SK-N-MC (cell line): ENCODE data around the gene SLC35B2.

ENCODE experiments used
- DNase-seq: peaks from one replicate; pipeline ENCODE4 v3.0.0-alpha.2; 2011; ENCODE audit warnings: low read depth, low spot score
- H3K27ac ChIP-seq: fragments of 200-600 bp; sonication (generic); 2 replicates; pipeline ENCODE4 v1.5.1; 2016; ENCODE audit warnings: mixed run types
- H3K36me3 ChIP-seq: fragments of 200-600 bp; sonication (generic); 2 replicates; pipeline ENCODE4 v1.6.1; 2017; ENCODE audit warnings: antibody characterized with exemption, low read length, mixed read lengths; ENCODE audit not compliant: insufficient read depth
- H3K4me3 ChIP-seq: fragments of 200-600 bp; sonication (generic); 2 replicates; pipeline ENCODE4 v1.5.1; 2016
- H3K9ac ChIP-seq: fragments of 200-600 bp; sonication (generic); 2 replicates; pipeline ENCODE4 v1.8.0; 2017; ENCODE audit warnings: mixed run types, mixed read lengths; ENCODE audit not compliant: insufficient read length
- H3K9me3 ChIP-seq: fragments of 200-600 bp; sonication (generic); 2 replicates; pipeline ENCODE4 v1.6.1; 2017; ENCODE audit warnings: low read depth, mild to moderate bottlenecking, antibody characterized with exemption, low read length, moderate library complexity, mixed read lengths
- EZH2 ChIP-seq: fragments of 200-600 bp; sonication (generic); IDR thresholded peaks from one replicate; pipeline ENCODE4 v1.6.1; 2017; ENCODE audit warnings: antibody characterized with exemption
- FOXP2 ChIP-seq: optimal IDR thresholded peaks from 2 replicates; pipeline ENCODE3; 2011; ENCODE audit warnings: mild to moderate bottlenecking, moderate library complexity; ENCODE audit not compliant: insufficient read depth; ENCODE audit errors: extremely low read length, control extremely low read depth
- POLR2AphosphoS5 ChIP-seq: IDR thresholded peaks from 2 replicates; pipeline ENCODE4 v1.6.1; 2012; ENCODE audit warnings: mild to moderate bottlenecking, low read depth, low read length, borderline replicate concordance

SLC35B2 gene

GRCh38 chr6:44277763-44278162 is 20.4 kb upstream of the SLC35B2 start:
- no peak overlapping the region for H3K27ac ChIP-seq
- no peak overlapping the region for H3K9ac ChIP-seq
- TF ChIP-seq EZH2 (no peak), FOXP2 (no peak), POLR2AphosphoS5 (no peak)

DNA sequence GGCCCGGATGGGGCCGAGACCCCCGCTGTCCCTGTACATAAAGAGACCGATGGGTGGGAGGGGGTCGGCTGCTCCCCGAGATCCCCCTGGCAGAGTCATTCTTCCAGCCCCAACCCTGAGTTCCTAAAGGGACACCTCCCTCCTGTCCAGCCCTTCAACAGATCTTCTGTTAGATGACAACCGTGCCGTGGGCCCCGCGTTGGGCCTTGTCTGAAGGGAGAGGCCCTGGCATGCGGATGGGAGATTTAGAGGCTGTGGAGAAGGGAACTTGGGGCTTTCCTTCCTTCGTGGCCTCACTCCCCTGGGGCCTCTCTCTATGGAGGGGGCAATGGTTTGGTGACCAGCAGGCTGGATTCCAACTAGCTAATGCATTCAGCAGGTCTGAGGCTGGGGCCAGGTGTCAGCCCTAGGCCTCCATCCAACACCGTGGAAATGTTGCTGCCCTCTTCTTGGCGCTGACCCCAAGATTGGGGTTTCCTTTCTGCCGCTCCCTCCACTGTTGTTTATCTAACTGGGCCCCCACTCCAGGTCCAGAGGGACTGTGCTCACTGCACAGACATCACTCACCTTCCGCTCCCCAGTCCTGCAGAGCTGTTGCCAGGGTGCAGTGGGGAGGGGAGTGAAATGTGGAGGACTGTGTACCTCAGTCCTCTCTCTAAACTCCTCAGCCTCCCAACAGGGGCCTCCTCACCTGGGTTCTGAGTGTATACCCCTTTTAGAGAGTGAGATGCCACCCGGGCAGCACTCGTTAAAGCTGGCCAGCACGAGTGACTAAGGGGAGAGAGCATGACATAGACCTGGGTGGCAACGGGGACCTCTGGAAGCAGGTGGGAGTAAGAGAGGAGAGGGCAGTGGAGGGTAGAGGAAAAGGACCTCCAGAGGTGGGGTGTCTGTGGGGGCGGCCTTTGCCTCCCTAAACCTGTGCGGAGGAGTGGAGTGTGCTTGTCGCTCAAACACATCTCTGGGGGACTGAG is 19.6 kb upstream of the SLC35B2 start:
- H3K36me3 ChIP-seq = no peaks in the 10 kb centered on the region
- no peaks in the 10 kb centered on the region for H3K9me3 ChIP-seq
- no peak overlapping the region for H3K9ac ChIP-seq
- DNase-seq = no peak
- no peak for TF ChIP-seq FOXP2
- no peak for TF ChIP-seq EZH2
- no peak for TF ChIP-seq POLR2AphosphoS5
- H3K4me3 ChIP-seq = no peak overlapping the region
- no peak overlapping the region for H3K27ac ChIP-seq

More at GRCh38 chr6:44277763-44278162, 20.4 kb upstream of the SLC35B2 start:
- no peak overlapping the region for H3K4me3 ChIP-seq
- no peak for DNase-seq
- no peaks in the 10 kb centered on the region for H3K9me3 ChIP-seq
- no peaks in the 10 kb centered on the region for H3K36me3 ChIP-seq

DNA sequence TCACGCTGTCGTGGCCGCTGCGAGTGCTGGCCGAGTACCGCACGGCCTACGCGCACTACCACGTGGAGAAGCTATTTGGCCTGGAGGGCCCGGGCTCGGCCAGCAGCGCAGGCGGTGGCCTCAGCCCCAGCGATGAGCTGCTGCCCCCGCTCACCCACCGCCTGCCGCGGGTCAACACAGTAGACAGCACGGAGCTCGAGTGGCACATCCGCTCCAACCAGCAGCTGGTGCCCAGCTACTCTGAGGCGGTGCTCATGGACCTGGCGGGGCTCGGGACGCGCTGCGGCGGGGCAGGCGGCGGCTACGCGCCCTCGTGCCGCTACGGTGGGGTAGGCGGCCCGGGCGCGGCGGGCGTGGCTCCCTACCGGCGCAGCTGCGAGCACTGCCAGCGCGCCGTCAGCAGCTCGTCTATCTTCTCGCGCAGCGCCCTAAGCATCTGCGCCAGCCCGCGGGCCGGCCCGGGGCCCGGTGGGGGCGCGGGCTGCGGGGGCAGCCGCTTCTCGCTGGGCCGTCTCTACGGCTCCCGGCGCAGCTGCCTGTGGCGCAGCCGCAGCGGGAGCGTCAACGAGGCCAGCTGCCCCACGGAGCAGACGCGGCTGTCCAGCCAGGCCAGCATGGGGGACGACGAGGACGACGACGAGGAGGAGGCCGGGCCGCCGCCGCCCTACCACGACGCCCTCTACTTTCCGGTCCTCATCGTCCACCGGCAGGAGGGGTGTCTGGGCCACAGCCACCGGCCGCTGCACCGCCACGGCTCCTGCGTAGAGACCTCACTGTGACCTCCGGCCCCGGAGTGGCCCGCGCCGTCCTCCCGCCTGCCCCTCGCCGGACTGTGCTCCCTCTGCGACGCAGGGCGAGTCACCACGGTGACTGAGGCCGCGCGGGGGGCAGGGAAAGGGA is 18.7 kb upstream of the SLC35B2 start:
- no peak for TF ChIP-seq FOXP2
- no peak for TF ChIP-seq EZH2
- Histone ChIP-seq H3K4me3 (no peak overlapping the region), H3K36me3 (no peaks in the 10 kb centered on the region), H3K27ac (no peak overlapping the region), H3K9ac (no peak overlapping the region), H3K9me3 (no peaks in the 10 kb centered on the region)
- no peak for DNase-seq

- DNase-seq = no peak
- H3K27ac ChIP-seq = no peak overlapping the region
- H3K4me3 ChIP-seq = no peak overlapping the region
- no peaks in the 10 kb centered on the region for H3K9me3 ChIP-seq
- no peaks in the 10 kb centered on the region for H3K36me3 ChIP-seq
- TF ChIP-seq POLR2AphosphoS5 (no peak), EZH2 (no peak), FOXP2 (no peak)
- H3K9ac ChIP-seq = no peak overlapping the region
Measured at GRCh38 chr6:44275271-44275748, 18.0 kb upstream of the SLC35B2 start.

DNA sequence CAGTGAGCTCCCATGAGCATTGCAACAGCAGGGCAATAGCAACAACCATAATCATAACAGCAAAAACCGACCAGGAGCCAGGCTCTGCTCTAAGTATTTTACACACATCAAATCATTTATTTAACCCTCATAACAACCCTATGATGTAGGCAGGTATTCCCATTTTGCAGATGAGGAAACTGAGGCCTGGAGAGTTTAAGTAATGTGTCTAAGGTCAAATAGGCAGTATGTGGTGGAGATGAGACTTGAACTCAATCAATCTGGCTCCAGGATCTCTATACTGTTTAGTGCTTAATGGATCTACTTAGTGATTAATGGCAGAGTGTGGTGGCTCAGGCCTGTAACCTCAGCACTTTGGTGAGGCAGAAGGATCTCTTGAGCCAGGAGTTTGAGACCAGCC is 16.3 kb upstream of the SLC35B2 start:
- H3K9me3 ChIP-seq = no peaks in the 10 kb centered on the region
- no peak overlapping the region for H3K9ac ChIP-seq
- TF ChIP-seq EZH2 = no peak
- H3K36me3 ChIP-seq = no peaks in the 10 kb centered on the region
- DNase-seq = no peak
- no peak overlapping the region for H3K27ac ChIP-seq
- H3K4me3 ChIP-seq = no peak overlapping the region

DNA sequence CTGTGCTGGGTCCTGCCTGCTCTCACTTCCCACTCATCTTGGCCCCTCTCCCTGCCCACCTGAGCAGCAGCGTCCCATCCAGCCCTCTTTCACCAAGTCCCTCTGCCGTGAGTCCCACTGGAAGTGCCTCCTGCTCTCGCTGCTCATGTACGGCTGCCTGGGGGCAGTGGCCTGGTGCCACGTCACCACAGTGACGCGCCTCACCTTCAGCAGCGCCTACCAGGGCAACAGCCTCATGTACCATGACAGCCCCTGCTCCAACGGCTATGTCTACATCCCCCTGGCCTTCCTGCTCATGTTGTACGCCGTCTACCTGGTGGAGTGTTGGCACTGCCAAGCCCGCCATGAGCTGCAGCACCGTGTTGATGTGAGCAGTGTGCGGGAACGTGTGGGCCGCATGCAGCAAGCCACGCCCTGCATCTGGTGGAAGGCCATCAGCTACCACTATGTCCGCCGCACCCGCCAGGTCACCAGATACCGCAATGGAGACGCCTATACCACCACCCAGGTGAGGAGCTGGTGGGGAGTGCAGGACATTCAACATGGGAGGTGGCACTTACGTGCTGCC is 15.8 kb upstream of the SLC35B2 start:
- no peak for DNase-seq
- H3K9ac ChIP-seq = no peak overlapping the region
- TF ChIP-seq POLR2AphosphoS5 (no peak), FOXP2 (no peak), EZH2 (no peak)

GRCh38 chr6:44272529-44272928 is 15.2 kb upstream of the SLC35B2 start:
- H3K27ac ChIP-seq = no peak overlapping the region
- DNase-seq = no peak
- no peaks in the 10 kb centered on the region for H3K9me3 ChIP-seq
- no peaks in the 10 kb centered on the region for H3K36me3 ChIP-seq
- TF ChIP-seq POLR2AphosphoS5 = no peak
- TF ChIP-seq EZH2 = no peak
- TF ChIP-seq FOXP2 = no peak
- no peak overlapping the region for H3K9ac ChIP-seq
- no peak overlapping the region for H3K4me3 ChIP-seq

More for the DNA sequence above, 15.8 kb upstream of the SLC35B2 start:
- no peaks in the 10 kb centered on the region for H3K36me3 ChIP-seq
- no peak overlapping the region for H3K27ac ChIP-seq
- H3K9me3 ChIP-seq = no peaks in the 10 kb centered on the region
- H3K4me3 ChIP-seq = no peak overlapping the region

- Histone ChIP-seq H3K36me3 (no peaks in the 10 kb centered on the region), H3K4me3 (no peak overlapping the region), H3K9ac (no peak overlapping the region), H3K27ac (no peak overlapping the region), H3K9me3 (no peaks in the 10 kb centered on the region)
- DNase-seq = no peak
- TF ChIP-seq EZH2 = no peak
- no peak for TF ChIP-seq FOXP2
- no peak for TF ChIP-seq POLR2AphosphoS5
Measured at GRCh38 chr6:44271914-44272313, 14.6 kb upstream of the SLC35B2 start.
